ENCODE results near the gene SLC26A2.

Gene SLC26A2

GRCh38 chr5:149962601-149963300 lies 2.2 kb downstream of the SLC26A2 start:
- DNase-seq (ENCODE audit: low spot score): no peak

GRCh38 chr5:149963729-149964128 lies 3.2 kb downstream of the SLC26A2 start:
- no peak for DNase-seq (ENCODE audit: low spot score)

GRCh38 chr5:149966946-149967345 lies 6.4 kb downstream of the SLC26A2 start:
- no peak for DNase-seq (ENCODE audit: low spot score)

GRCh38 chr5:149969181-149969930 lies 8.8 kb downstream of the SLC26A2 start:
- DNase-seq (ENCODE audit: low spot score): no peak

- DNase-seq (ENCODE audit: low spot score): no peak
These were observed 14.9 kb downstream of the SLC26A2 start for GRCh38 chr5:149975409-149975808.

- no peak for DNase-seq (ENCODE audit: low spot score)
These were observed 19.3 kb downstream of the SLC26A2 start for GRCh38 chr5:149979896-149980295.

GRCh38 chr5:149981206-149981605 lies 20.6 kb downstream of the SLC26A2 start:
- no peak for DNase-seq (ENCODE audit: low spot score)

GRCh38 chr5:149982505-149982904 lies 21.9 kb downstream of the SLC26A2 start:
- no peak for DNase-seq (ENCODE audit: low spot score)

- no peak for DNase-seq (ENCODE audit: low spot score)
These were observed 27.6 kb downstream of the SLC26A2 start for GRCh38 chr5:149988126-149988525.

GRCh38 chr5:149990518-149991376 lies 30.2 kb downstream of the SLC26A2 start:
- peak; percentile 45 for DNase-seq (ENCODE audit: low spot score)

GRCh38 chr5:149993471-149993870 lies 32.9 kb downstream of the SLC26A2 start:
- DNase-seq (ENCODE audit: low spot score): no peak

- no peak for DNase-seq (ENCODE audit: low spot score)
These were observed 35.0 kb downstream of the SLC26A2 start for GRCh38 chr5:149995385-149996204.

- DNase-seq (ENCODE audit: low spot score): no peak
These were observed 35.8 kb downstream of the SLC26A2 start for GRCh38 chr5:149996205-149996890.

- no peak for DNase-seq (ENCODE audit: low spot score)
These were observed 37.7 kb downstream of the SLC26A2 start for GRCh38 chr5:149998281-149998680.

GRCh38 chr5:149999359-149999758 lies 38.8 kb downstream of the SLC26A2 start:
- no peak for DNase-seq (ENCODE audit: low spot score)

- no peak for DNase-seq (ENCODE audit: low spot score)
These were observed 39.3 kb downstream of the SLC26A2 start for GRCh38 chr5:149999866-150000255.

GRCh38 chr5:150000256-150000989 lies 39.9 kb downstream of the SLC26A2 start, which contains the start of the genes HMGXB3 and TIGD6:
Gene HMGXB3, plus strand, starts transcription at chr5:150000739. Its CDS starts 4,114 bp downstream, at chr5:150004853.
Gene TIGD6, minus strand, starts transcription at chr5:150000654. Its CDS starts 4,306 bp downstream, at chr5:149996348.
- peak; percentile 77 for DNase-seq (ENCODE audit: low spot score)

GRCh38 chr5:150000990-150001659 lies 40.6 kb downstream of the SLC26A2 start:
- no peak for DNase-seq (ENCODE audit: low spot score)

- peak; percentile 61 for DNase-seq (ENCODE audit: low spot score)
These were observed 41.3 kb downstream of the SLC26A2 start for GRCh38 chr5:150001660-150002486.

Data from HuH-7.5 (cell line).